Endometrial microvascular endothelial cells (primary cell): Measurements from ENCODE around the gene PITX1. TPM values are rescaled to one million over a fixed set of nuclear protein-coding genes. Genes with fewer than 3 reads are reported as not detected.
"Not testable (repeated sequence)": the region's sequence is repeated elsewhere in the genome, so short reads cannot be mapped to it uniquely, and the experiment has no call there.

Experiments used
- in situ Hi-C: cut with HindIII; loops from 2 replicates; pipeline ENCODE4 v1.10.0; 2017; ENCODE audit warnings: low sequenced_read_pairs, low pct_unique_long_range_greater_than_20kb; ENCODE audit errors: inconsistent ontology term
- total RNA-seq: library from RNA; depleted of rRNA; stranded (reverse); fragments of >200 nt; gene quantifications from one replicate; pipeline ENCODE4 v1.2.3, GENCODE V29; 2015; ENCODE audit errors: inconsistent ontology term

PITX1 gene
- not detected for total RNA-seq

DNA sequence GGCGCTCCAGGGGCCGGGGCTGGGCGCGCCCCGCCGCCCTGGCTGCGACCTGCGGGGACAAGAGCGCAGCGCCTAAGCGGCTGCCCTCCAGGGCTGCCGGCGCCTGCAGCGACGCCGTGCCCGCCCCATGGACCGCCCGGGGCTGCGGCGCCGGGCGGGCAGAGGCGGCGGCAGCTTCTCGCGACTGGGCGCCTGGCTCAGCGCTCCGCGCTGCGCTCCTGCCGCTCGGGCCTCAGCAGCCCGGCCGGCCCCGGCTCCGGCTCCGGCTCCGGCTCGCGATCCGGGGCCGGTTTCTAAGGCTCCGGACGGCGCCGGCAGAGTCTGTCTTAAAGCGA lies at the start of gene PITX1:
TSS of gene PITX1 (minus strand) at position 328 of the 335 bp plus-strand sequence. CDS start 347 bp downstream, outside the sequence.
- in situ Hi-C loops: no loop called here

DNA sequence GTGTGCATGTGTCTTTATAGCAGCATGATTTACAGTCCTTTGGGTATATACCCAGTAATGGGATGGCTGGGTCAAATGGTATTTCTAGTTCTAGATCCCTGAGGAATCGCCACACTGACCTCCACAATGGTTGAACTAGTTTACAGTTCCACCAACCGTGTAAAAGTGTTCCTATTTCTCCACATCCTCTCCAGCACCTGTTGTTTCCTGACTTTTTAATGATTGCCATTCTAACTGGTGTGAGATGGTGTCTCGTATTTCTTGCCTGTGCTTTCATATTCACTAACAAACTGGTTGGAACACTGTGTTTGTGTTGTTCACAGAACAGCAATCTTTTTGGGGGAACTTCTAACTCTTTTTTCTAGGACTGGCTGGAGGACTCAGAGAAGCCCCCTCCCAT lies 49.3 kb upstream of the PITX1 start:
- in situ Hi-C loops: not testable (repeated sequence)

DNA sequence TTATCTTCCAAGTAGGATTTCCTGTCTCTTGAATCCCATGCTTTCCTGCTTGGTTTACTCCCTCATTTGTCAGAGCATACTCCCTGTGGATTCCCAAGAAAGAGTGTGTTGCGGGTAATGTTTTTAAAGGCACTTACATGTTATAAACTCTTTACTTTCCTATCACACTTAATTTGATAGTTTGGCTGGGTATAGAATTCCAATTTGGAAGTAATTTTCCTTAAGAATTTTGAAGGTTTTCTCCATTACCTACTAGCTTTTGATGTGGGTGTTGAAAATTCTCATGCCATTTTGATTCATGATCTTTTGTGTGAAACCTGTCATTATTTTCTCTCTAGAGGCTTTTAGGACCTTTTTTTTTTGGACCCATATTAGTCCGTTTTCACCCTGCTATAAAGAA lies 47.2 kb upstream of the PITX1 start:
- in situ Hi-C loops: no loop called here

DNA sequence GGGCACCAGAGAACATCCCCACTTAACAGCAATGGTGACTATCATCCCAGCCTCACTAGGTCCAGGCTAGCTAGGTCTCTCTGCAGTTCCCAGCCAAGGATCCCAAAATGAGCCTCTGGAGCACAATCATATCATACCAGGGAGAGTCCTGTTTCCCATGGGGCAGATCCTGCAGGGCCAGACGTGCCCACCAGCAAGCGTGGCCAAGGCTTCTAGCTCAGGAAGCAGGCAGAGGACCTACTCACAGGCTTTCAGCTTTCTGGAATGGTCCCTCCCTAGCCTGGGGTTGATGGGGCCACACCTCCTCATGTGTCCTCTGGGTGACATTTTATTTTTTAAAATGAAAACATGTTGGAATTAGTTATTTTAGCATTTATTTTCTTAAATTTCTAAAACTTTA lies 45.7 kb upstream of the PITX1 start:
- in situ Hi-C loops: no loop called here

DNA sequence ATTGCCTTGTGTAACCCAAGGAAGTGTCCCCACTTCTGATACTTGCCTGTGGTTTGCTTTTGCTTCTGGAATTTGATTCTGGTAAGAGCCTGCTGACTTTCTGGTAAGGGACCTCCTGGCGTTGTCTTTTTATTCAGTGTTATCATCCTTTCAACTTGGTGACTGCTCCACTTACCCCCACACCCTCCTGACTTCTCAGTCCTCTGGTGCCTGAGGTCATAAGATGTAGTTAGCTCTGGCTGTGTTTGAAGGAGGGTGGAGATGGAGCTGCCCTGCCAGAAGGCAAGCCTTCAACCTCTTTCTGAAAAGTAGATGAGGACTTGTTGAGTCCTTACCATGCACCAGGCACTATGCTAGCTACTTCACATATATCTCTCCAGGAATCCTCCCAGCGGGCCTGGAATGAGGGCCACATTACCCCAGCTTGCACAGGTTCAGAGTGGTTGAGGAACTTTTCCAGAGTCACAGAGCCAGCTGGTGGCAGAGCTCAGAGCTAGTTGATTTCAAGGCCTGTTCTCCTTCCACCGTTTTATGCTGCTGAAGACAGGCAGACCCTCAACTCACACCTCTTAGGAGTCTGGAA lies 45.2 kb upstream of the PITX1 start:
- in situ Hi-C loops: no loop called here

DNA sequence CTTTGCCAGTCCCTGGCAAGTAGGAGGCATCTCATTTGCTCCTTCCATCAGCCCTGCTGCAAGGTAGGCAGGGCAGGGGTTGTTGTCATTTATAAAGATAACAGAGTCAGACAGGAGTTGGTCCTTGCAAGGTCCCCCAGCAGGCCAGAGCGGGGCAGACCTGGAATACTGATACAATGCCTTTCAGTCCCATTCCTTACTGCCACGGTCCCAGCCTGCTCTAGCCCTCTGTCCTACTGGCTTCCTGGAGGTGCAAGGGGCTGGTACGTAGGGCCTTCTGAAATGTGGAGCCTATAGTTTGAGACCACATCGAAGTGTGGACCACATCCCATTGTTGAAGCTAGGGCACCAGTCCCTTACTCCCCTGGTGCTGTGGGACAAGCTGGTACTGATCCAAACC lies 42.8 kb upstream of the PITX1 start:
- in situ Hi-C loops: no loop called here

DNA sequence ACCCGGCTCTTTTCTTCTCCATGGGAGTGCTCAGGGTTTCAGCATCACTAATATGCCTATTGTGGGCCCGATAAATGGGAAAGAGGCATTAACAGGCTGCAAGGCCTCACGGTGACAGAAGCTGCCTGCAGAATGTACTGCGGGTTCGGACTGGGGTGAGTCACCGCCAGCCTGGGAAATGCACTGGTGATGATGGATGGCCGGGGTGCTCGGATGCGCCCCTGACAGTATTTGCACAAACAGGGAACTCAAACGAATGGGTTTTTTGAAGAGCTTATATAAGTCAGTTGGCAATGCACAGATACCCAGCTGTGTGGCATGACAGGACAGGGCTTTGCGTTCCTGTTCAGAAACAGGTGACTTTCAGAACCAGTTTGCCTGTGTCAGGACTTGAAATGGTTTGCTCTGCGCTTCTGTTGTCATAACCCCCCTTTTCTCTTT lies 42.0 kb upstream of the PITX1 start:
- in situ Hi-C loops: no loop called here

DNA sequence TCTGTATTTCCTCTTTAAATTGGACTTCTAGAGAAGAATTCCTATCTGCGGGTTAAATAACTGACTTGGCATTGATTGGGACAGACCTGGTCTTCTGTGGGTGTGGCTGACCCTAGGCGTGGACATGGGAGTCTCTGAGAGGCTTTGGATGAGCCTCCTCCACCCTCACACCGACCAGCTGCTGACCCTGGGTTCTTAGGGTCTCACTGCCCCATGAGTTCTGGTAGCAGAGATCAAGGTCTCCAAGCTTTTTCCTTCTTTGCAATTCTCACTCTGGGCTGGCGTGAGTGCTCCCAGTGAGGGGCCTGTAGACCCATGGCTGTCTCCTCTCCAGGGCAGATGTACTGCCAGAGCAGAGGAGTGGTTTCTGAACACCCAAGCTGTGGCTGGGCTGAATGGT lies 41.6 kb upstream of the PITX1 start:
- in situ Hi-C loops: no loop called here

DNA sequence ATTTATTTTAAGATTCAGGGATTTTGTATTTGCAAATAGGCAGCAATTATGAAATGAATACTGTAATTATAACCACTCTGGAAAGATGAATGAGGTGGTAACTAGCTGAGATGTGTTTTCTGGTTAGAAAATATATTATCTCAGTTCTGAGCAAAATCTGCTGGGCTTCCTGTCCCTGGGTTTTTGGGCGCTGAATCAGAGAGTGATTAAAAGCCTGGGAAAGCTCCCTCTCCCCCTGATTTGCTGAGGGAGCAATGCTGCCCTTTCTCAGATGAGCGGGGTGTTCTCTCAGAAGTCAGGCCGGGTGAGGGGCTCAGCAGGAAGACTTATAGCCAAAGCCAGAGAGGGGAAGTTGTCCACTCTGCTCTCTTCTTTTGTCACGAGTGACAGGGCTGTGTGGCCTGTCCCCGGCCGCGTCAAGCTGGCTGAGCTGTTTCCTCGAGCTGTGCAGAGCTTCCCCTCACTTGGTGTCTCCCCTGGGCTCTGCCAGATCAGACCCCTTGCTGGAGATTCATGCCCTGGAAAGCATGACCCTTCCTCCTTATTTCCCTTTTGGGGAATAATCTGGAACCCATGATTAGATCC lies 39.8 kb upstream of the PITX1 start:
- in situ Hi-C loops: no loop called here

DNA sequence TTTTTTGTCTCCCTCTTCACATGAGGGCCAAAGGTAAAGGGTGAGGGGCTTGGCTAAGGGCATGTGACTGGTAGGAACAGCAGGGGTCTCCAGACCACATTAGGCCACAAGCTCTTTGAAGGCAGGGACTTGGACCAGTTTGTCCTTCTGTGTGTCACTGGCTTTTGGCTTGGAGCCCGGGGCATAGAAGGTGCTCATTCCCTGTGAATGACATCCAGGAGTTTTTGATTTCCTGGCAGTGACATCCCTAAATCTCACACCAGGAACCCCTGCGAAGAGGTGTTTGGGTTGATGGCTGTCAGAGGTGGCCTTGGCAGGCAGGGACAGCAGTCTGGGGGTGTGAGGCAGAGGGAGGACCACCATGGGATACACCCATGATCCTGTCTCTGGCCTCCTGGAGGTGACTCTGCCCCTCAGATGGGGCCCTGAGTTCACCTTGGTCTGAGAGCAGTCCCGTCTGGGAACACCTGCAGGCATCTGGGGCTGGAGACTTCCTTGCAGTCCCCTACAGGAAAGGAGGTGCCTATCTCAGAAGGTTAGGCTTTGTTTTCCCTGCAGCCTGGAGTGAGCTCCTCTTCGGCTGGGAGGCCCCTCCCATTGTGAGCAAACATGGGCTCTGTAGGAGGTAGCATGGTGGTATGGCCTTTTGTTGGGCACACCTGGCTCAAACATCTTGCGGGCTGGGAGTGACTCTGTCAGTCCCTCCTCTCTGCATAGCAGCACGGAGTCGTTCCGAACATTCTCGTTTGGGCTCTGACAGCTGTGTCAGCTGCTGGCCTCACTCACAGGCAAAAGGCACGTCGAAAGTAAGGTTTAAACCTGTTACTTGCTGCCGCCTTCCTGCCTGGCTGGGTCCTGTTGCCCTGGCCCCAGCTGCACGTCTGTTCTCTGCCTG lies 38.6 kb upstream of the PITX1 start:
- in situ Hi-C loops: no loop called here

DNA sequence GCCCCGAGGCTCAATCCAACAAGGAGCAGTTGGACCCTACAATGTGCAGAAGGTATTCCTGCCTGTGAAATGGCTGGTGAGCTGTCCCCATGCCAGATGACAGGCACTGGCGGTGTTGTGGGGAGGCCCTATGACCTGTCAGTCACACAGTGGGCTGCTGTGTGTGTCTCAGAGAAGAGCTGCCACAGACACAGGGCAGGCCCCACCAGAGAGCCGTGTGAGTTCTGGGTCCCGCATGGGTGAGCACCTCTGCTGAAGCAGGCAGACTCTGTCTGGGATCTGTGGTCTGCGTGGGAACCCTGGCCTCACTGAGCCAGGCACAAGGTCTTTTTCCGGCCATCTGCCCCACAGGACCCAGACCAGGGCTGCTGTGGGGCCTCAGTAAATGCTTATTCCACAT lies 37.3 kb upstream of the PITX1 start:
- in situ Hi-C loops: no loop called here

DNA sequence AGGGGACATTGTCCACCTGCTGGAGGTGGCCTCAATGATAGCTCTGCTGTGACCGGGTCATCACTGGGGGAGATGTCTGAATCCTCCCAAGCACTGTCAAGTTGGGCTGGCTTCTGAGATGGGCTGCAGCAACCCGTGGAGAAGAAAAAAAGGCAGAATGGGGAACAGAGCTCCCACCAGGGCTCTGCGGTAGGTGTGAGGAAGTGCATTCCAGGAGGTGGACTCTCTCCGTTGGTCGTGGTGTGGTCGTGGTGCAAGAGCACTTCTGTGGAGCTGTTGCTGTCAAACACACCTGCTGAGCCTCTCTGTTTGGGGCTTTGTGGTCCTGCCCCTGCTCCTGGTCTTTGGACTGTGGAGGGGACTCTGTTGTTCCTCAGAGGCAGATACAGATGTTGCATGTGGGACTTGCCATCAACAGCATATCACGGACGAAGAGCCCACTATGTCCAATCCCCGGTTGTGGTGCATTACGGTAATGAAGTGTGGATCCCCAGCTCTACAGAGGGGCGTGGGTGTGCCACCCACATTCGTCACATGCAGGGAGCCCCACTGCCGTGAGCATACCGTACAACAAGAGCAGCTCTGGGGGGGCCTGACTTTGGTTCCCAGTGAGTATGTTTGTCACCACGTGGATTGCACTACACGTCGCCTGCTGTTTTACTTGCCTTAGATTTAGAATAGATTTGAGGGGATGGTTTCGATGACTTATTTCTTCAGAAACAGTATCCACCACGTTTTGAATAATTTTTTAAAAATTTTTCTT lies 36.0 kb upstream of the PITX1 start:
- in situ Hi-C loops: no loop called here

DNA sequence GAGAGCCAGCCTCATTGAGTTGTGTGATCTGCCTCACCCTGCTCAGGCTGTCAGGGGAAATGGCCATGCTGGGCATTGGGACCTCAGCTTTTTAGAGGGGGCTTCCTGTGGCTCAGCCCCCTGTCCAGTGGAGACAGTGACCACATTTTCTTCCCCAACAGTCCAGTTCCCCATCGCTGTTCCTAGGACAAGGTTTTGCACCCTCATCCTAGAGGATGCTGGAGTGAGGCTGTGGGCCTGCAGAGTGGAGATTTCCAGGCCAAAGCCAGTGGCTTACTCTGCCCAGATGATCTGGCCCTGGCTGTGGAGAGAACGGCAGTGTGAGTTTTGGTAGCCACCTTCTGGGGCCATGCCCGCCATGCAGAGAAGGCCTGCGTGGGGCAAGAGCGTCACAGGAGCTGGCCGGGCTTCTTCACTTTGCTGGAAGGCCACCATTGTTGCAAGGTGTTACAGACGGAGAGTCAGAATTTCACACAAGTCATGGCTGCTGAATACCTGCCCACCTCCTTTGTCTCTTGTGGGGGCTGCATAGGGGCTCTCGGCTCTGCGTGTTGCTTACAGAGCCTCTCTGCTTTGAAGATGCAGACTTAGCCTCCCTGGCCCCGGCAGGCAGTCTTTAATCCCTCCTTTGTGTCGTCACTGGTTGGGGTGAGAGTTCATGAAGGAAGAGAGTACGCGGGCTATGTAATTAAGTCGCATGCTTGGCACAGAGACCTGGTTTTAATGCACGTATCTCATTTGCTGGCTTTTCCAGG lies 35.2 kb upstream of the PITX1 start:
- in situ Hi-C loops: no loop called here

DNA sequence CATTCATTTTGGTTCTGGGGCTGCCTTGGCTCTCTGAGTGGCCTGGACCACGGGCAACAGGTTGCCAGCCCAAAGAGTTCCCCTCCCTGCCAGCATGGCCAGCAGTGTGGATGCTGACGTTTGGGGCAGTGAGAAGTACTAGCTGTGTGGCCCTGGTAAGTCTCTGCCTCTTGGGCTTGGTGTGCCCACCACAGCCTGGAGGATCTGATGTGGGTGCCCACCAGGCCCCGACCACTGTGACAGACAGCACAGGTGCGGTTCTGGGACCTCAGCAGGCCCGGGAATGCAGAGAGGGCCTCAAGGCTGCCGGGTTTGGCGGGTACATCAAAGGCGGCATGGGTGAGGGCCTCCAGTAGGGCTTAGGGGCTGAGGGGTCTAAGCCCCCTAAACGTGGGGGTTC lies 33.6 kb upstream of the PITX1 start:
- in situ Hi-C loops: no loop called here

DNA sequence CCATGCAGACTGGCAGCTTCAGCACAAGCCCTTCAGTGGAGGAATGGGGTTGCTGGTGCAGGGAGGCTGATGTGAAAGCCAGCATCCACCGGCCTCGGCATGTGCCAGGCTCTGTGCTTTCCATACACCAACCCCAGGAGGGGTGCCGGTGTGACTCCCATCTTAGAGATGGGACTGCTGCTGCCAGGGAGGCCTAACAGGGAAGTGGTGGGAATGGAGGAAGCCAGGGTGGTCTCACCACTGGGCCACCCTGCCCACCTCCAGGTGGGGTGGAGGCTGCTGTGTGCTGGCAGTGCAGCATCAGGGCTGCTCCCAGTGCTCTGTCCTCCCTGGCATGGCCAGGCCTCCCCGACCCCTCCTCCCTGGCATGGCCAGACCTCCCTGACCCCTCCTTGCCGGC lies 32.8 kb upstream of the PITX1 start:
- in situ Hi-C loops: no loop called here

DNA sequence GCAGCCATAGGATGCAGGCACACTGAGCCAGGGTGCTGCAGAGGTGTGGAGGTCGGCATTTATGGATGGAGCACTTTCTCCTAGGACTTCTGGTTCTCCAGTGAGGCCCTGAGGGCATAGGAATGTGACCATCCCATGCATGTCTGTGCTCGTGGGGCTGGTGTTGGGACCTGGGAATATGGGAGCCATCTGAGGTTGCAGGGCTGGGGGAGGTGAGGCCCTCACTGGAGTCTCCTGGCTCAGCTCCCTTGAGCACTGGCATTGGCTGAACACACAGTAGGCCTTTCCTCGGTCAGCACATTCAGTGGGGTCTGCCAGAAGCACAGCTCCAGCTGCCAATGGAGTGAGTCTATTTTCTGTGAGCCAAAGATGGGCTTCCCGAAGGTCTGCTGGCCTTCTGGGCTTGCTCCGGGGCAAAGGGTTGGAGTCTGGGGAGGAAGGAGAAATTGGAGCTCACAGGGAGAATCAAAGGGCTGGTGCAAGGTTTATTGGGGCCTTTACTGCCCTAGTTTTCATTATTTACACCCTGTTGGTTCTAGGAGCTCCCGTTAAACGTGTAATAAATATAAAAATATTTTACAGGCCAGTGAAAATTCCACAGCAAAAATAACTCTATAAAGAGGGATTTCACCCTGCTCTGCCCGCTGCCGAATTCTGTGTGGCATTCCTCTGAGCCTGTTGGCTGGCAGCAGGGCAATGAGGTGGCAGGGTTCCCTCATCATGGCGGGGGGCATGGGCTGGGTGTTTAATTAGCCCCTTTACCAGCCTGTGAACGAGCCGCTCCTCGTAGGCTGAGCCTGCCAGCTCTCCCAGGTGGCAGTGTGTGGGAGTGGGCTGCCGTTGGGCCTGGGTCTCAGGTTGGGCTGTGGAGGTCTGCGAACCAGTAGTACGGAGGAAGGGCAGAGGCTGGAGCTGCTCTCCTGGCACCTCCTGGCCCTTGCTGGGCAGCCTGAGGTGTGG lies 31.6 kb upstream of the PITX1 start:
- in situ Hi-C loops: no loop called here

DNA sequence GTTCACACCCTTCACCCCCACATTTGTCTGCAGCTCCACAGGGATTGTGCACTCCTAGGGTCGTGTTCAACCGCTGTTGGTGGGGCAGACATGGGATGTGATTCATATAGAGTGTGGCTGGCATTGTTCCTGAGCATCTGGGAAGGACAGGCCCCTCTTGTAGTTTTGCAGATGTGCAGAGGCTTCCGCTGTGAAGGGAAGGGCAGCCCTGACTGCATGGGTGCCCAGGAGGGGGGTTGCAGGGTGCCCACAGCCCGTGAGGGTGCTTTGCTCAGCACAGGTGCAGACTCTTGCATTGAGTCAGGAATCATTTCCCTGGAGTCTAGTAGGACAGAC lies 30.2 kb upstream of the PITX1 start:
- in situ Hi-C loops: no loop called here
